IPS-18c (cell line): ENCODE results near the gene PSMA8.
"Not testable (repeated sequence)": the region's sequence is repeated elsewhere in the genome, so short reads cannot be mapped to it uniquely, and the experiment has no call there.

ENCODE experiments used
- H3K4me3 ChIP-seq: 2 replicates; pipeline ENCODE4 v1.7.0; 2013; ENCODE audit warnings: low read depth, mild to moderate bottlenecking, low read length, moderate library complexity; ENCODE audit not compliant: insufficient read depth
- H3K9me3 ChIP-seq: one replicate; pipeline ENCODE4 v1.6.1; 2013; ENCODE audit warnings: mild to moderate bottlenecking, low read length, moderate library complexity; ENCODE audit not compliant: control insufficient read depth, insufficient read depth

PSMA8 gene

GRCh38 chr18:26133652-26134051 lies at the start of gene PSMA8:
Gene PSMA8 (plus strand): TSS chr18:26133869. CDS start chr18:26133966, 97 bp downstream.
- peak within 1 kb of the TSS; percentile 4; the same call in 1 of the 2 replicates for H3K4me3 ChIP-seq

GRCh38 chr18:26085056-26085455 lies 48.6 kb upstream of the PSMA8 start:
- no peaks in the 10 kb centered on the region for H3K9me3 ChIP-seq
- H3K4me3 ChIP-seq, result no peak overlapping the region

More at GRCh38 chr18:26133652-26134051, at the start of gene PSMA8:
- no peaks in the 10 kb centered on the region for H3K9me3 ChIP-seq

DNA sequence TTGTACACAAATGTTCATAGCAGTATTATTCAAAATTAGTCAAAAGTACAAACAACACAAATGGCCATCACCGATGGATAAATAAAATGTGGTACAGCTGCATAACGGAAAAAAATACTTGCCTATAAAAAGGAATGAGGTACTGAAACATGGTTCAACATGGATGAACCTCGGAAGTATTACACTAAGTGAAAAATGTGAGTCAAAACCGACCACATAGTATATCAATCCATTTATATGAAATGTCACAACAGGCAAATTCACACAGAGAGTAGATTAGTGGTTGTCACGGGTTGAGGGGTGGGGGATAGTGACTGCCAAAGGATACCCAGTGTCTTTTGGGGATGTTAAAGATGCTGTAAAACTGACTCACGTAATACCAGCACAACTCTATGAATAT lies 46.7 kb upstream of the PSMA8 start:
- no peaks in the 10 kb centered on the region for H3K9me3 ChIP-seq
- H3K4me3 ChIP-seq, result no peak overlapping the region

- no peak overlapping the region for H3K4me3 ChIP-seq
- H3K9me3 ChIP-seq, result no peaks in the 10 kb centered on the region
Measured at GRCh38 chr18:26088487-26088886, 45.2 kb upstream of the PSMA8 start.

GRCh38 chr18:26089293-26090129 lies 44.2 kb upstream of the PSMA8 start:
- Histone ChIP-seq H3K4me3 (peak overlapping the region; percentile 92), H3K9me3 (no peaks in the 10 kb centered on the region)

DNA sequence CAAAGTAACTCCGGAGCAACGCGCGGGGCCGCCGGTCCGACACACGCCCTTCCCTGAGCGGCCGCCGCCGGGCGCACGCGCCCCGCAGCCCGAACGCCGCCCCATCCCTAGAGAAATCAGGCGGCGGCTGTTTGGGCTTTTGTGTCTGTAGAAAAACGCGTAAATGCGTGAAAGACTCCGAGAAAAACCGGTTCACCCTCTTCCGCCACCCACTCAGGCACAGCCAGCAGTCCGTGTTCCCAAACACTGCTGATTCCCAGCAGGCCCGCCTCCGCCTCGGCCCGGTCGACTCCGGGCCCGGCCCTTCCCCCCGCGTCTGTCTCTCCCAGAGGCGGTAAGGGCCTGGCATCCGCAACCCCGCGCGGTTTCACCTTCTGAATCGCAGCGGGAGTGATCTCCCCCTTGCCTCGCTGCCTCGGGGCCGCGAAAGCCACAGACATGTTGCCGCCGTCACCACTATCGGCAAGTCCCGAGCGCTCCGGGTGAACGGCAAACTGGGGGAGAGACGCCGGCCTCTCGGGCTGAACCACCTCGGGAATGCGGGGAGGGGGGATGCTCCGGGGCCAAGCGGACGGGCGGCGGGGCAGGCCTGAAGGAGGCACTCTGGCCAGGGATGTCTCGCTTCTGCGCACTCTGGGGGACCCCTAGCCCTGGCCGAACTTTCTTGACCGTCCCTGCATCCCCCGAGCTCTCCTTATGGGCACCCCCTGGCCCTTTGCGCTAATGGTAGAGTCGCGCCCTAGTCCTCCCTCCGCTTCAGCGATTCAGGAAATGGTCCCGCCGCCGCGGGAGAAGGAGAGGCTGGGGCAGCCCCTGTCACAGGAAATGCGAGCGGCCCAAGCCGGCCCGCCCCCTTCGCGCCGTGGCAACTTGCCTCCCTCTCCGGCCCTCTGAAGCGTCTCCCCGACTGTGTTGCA lies 43.3 kb upstream of the PSMA8 start, which contains the start of gene SS18:
Gene SS18 (minus strand): TSS at position 484 of the 917 bp plus-strand sequence. CDS start 44 bp downstream, at position 440.
- Histone ChIP-seq H3K9me3 (no peaks in the 10 kb centered on the region), H3K4me3 (peak within 1 kb of the TSS; percentile 92)

DNA sequence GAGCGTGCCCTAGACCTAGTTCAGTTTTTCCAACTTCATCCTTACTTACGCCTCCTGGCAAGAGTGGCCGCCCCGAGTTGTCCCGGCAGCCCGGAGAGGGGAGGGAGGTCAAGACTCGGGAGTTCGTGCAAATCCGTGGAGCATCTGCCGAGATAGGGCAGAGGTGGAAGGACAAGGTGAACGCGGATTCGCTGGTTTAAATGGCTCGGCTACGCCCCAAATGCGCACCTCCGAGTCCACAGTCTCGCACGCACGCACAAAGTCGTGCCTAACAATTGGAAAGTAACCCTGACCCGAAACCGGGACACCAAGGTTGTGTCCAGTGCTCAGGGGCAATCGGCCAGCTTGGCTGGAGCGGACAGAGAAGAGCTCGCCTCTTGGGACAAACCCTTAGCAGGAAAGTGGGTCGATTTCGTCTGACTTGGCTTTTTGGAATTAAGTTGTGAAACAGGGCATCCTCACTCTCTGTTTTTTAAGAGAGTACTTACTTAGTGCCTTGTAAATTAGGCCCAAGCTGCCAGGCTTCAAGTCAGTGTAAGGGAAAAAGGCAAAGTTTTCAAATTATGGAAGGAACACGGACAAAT lies 42.5 kb upstream of the PSMA8 start:
- peak overlapping the region; percentile 92 for H3K4me3 ChIP-seq
- no peaks in the 10 kb centered on the region for H3K9me3 ChIP-seq

- H3K4me3 ChIP-seq, result no peak overlapping the region
- H3K9me3 ChIP-seq, result peaks cover 2% of the 10 kb centered on the region
Measured at GRCh38 chr18:26096852-26097251, 36.8 kb upstream of the PSMA8 start.

GRCh38 chr18:26097563-26097962 lies 36.1 kb upstream of the PSMA8 start:
- peaks cover 2% of the 10 kb centered on the region for H3K9me3 ChIP-seq
- H3K4me3 ChIP-seq, result no peak overlapping the region

GRCh38 chr18:26103579-26103978 lies 30.1 kb upstream of the PSMA8 start:
- no peak overlapping the region for H3K4me3 ChIP-seq
- H3K9me3 ChIP-seq, result no peaks in the 10 kb centered on the region

DNA sequence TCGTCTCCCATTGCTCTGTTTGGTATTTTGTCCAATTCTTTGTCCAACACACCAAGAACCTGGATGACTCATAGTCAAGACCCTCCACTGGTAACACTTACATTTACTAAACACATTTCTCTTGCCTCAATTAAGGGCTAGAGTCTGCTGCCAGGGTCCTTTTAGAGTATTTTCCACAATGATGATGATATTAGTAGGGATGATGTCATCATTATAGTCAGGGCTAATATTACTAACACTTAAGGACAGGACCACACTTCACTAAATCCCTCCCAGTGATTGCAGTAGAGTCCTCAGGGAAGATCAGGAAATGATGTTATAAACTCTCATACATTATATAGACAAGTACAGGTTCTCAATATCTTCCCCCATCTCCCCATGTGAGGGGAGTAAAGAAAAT lies 29.6 kb upstream of the PSMA8 start:
- Histone ChIP-seq H3K4me3 (no peak overlapping the region), H3K9me3 (no peaks in the 10 kb centered on the region)

- H3K9me3 ChIP-seq, result no peaks in the 10 kb centered on the region
- no peak overlapping the region for H3K4me3 ChIP-seq
Measured at GRCh38 chr18:26119246-26119645, 14.4 kb upstream of the PSMA8 start.

GRCh38 chr18:26121476-26121875 lies 12.2 kb upstream of the PSMA8 start:
- Histone ChIP-seq H3K9me3 (no peaks in the 10 kb centered on the region), H3K4me3 (no peak overlapping the region)

DNA sequence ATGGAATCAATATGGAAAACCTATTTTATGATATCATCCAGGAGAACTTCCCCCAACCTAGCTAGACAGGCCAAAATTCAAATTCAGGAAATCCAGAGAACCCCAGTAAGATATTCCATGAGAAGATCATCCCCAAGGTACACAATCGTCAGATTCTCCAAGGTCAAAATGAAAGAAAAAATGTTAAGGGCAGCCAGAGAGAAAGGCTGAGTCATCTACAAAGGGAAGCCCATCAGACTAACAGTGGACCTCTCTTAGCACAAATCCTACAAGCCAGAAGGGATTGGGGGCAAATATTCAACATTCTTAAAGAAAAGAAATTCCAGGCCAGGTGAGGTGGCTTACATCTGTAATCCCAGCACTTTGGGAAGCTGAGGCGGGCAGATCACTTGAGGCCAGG lies 11.7 kb upstream of the PSMA8 start:
- not testable (repeated sequence) for H3K9me3 ChIP-seq, H3K4me3 ChIP-seq

- Histone ChIP-seq H3K4me3 (no peak overlapping the region), H3K9me3 (no peaks in the 10 kb centered on the region)
Measured at GRCh38 chr18:26127786-26128185, 5.9 kb upstream of the PSMA8 start.

DNA sequence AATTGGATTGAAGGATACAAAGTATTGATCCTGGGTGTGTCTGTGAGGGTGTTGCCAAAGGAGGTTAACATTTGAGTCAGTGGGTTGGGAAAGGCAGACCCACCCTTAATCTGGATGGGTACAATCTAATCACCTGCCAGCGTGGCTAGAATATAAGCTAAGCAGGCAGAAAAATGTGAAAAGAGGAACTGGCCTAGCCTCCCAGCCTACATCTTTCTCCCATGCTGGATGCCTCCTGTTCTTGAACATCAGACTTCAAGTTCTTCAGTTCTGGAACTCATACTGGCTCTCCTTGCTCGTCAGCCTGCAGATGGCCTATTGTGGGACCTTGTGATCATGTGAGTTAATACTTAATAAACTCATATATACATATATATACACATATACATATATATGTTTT lies 5.5 kb upstream of the PSMA8 start:
- H3K9me3 ChIP-seq, H3K4me3 ChIP-seq: not testable (repeated sequence)

- H3K9me3 ChIP-seq, result no peaks in the 10 kb centered on the region
- H3K4me3 ChIP-seq, result no peak overlapping the region; the same call in 1 of the 2 replicates
Measured at GRCh38 chr18:26134107-26134506, 438 bp downstream of the PSMA8 start.
